ENCODE measurements around the gene L3MBTL4. TPM values are rescaled to one million over a fixed set of nuclear protein-coding genes. Genes with fewer than 3 reads are reported as not detected.

L3MBTL4 gene
- total and polyA plus RNA-seq, 2 experiments from 2014 or later, result 4.1 to 14.1 TPM

- Histone ChIP-seq H2AFZ (no peak overlapping the region), H3K4me1 (ENCODE audit: insufficient read depth) (peaks cover 11% of the 10 kb centered on the region), H4K20me1 (ENCODE audit: insufficient read depth, poor library complexity, severe bottlenecking) (no peaks in the 10 kb centered on the region), H3K4me3 (no peak overlapping the region), H3K9me3 (ENCODE audit: low read depth) (no peaks in the 10 kb centered on the region), H3K4me2 (no peak overlapping the region), H3K79me2 (no peaks in the 10 kb centered on the region), H3K9me2 (replicated peaks; ENCODE audit: insufficient read depth) (no peaks in the 10 kb centered on the region), H3K36me3 (replicated peaks; ENCODE audit: insufficient read depth, low read depth) (no peaks in the 10 kb centered on the region), H3K27ac (no peak overlapping the region), H3K27me3 (no peaks in the 10 kb centered on the region)
- TF ChIP-seq CTCF (IDR thresholded peaks at IDR 0.05; ENCODE audit: poor library complexity) (no peak), EZH2 (IDR thresholded peaks at IDR 0.05; ENCODE audit: borderline replicate concordance) (no peak), EZH2phosphoT487 (IDR thresholded peaks at IDR 0.05; ENCODE audit: low read depth, severe bottlenecking, unreplicated experiment) (no peak)
- WGBS (ENCODE audit: low lambda C conversion rate, missing lambda C conversion rate), result 100% methylated on average over 2 of the region's 2 CpGs
- no peak for DNase-seq (ENCODE audit: low spot score)
Observed at GRCh38 chr18:5974696-5975095, 440.0 kb downstream of the L3MBTL4 start.

GRCh38 chr18:5973099-5973498 is 441.6 kb downstream of the L3MBTL4 start:
- H3K79me2 ChIP-seq, result no peaks in the 10 kb centered on the region
- no peak overlapping the region for H3K4me2 ChIP-seq
- 89% methylated on average over 3 of the region's 3 CpGs for WGBS (ENCODE audit: low lambda C conversion rate, missing lambda C conversion rate)
- H3K27ac ChIP-seq, result no peak overlapping the region
- TF ChIP-seq EZH2 (IDR thresholded peaks at IDR 0.05; ENCODE audit: borderline replicate concordance) (no peak), EZH2phosphoT487 (IDR thresholded peaks at IDR 0.05; ENCODE audit: low read depth, severe bottlenecking, unreplicated experiment) (no peak), CTCF (IDR thresholded peaks at IDR 0.05; ENCODE audit: poor library complexity) (no peak)
- no peak for DNase-seq (ENCODE audit: low spot score)
- H3K9me2 ChIP-seq (replicated peaks; ENCODE audit: insufficient read depth), result no peaks in the 10 kb centered on the region
- H3K4me1 ChIP-seq (ENCODE audit: insufficient read depth), result peaks cover 17% of the 10 kb centered on the region
- H3K27me3 ChIP-seq, result no peaks in the 10 kb centered on the region
- H3K4me3 ChIP-seq, result no peak overlapping the region
- H4K20me1 ChIP-seq (ENCODE audit: insufficient read depth, poor library complexity, severe bottlenecking), result no peaks in the 10 kb centered on the region
- no peaks in the 10 kb centered on the region for H3K36me3 ChIP-seq (replicated peaks; ENCODE audit: insufficient read depth, low read depth)
- H2AFZ ChIP-seq, result no peak overlapping the region
- no peaks in the 10 kb centered on the region for H3K9me3 ChIP-seq (ENCODE audit: low read depth)

GRCh38 chr18:5972298-5972697 is 442.4 kb downstream of the L3MBTL4 start:
- Histone ChIP-seq H4K20me1 (ENCODE audit: insufficient read depth, poor library complexity, severe bottlenecking) (no peaks in the 10 kb centered on the region), H3K27me3 (no peaks in the 10 kb centered on the region), H3K27ac (no peak overlapping the region), H2AFZ (no peak overlapping the region), H3K9me2 (replicated peaks; ENCODE audit: insufficient read depth) (no peaks in the 10 kb centered on the region), H3K36me3 (replicated peaks; ENCODE audit: insufficient read depth, low read depth) (no peaks in the 10 kb centered on the region), H3K9me3 (ENCODE audit: low read depth) (no peaks in the 10 kb centered on the region), H3K79me2 (no peaks in the 10 kb centered on the region), H3K4me2 (no peak overlapping the region), H3K4me3 (no peak overlapping the region), H3K4me1 (ENCODE audit: insufficient read depth) (peaks cover 24% of the 10 kb centered on the region)
- 85% methylated on average over 7 of the region's 7 CpGs for WGBS (ENCODE audit: low lambda C conversion rate, missing lambda C conversion rate)
- no peak for DNase-seq (ENCODE audit: low spot score)
- TF ChIP-seq EZH2 (IDR thresholded peaks at IDR 0.05; ENCODE audit: borderline replicate concordance) (no peak), CTCF (IDR thresholded peaks at IDR 0.05; ENCODE audit: poor library complexity) (no peak), EZH2phosphoT487 (IDR thresholded peaks at IDR 0.05; ENCODE audit: low read depth, severe bottlenecking, unreplicated experiment) (no peak)

GRCh38 chr18:5969989-5970403 is 444.7 kb downstream of the L3MBTL4 start:
- H3K27ac ChIP-seq, result no peak overlapping the region
- WGBS (ENCODE audit: low lambda C conversion rate, missing lambda C conversion rate), result 38% methylated on average over 3 of the region's 3 CpGs
- no peak overlapping the region for H3K4me2 ChIP-seq
- H3K27me3 ChIP-seq, result no peaks in the 10 kb centered on the region
- no peak overlapping the region for H3K4me3 ChIP-seq
- H4K20me1 ChIP-seq (ENCODE audit: insufficient read depth, poor library complexity, severe bottlenecking), result no peaks in the 10 kb centered on the region
- DNase-seq (ENCODE audit: low spot score), result peak; percentile 57
- peaks cover 29% of the 10 kb centered on the region for H3K4me1 ChIP-seq (ENCODE audit: insufficient read depth)
- H3K9me2 ChIP-seq (replicated peaks; ENCODE audit: insufficient read depth), result no peaks in the 10 kb centered on the region
- no peaks in the 10 kb centered on the region for H3K9me3 ChIP-seq (ENCODE audit: low read depth)
- no peaks in the 10 kb centered on the region for H3K36me3 ChIP-seq (replicated peaks; ENCODE audit: insufficient read depth, low read depth)
- no peak overlapping the region for H2AFZ ChIP-seq
- no peaks in the 10 kb centered on the region for H3K79me2 ChIP-seq
- TF ChIP-seq EZH2phosphoT487 (IDR thresholded peaks at IDR 0.05; ENCODE audit: low read depth, severe bottlenecking, unreplicated experiment) (no peak), EZH2 (IDR thresholded peaks at IDR 0.05; ENCODE audit: borderline replicate concordance) (no peak), CTCF (IDR thresholded peaks at IDR 0.05; ENCODE audit: poor library complexity) (no peak)

All from hepatocyte (in vitro differentiated cells).